ENCODE measurements around the gene ANKRD13C.
"Not testable (repeated sequence)": the region's sequence is repeated elsewhere in the genome, so short reads cannot be mapped to it uniquely, and the experiment has no call there.

The ANKRD13C gene

GRCh38 chr1:70367397-70367796, 12.9 kb upstream of the ANKRD13C start:
- not testable (repeated sequence) for H3K4me2 ChIP-seq (ENCODE audit: low read length); H3K23ac ChIP-seq (ENCODE audit: low read length); H2BK15ac ChIP-seq (replicated peaks; ENCODE audit: low read depth); DNase-seq; H2BK5ac ChIP-seq (ENCODE audit: low read length); H3K79me1 ChIP-seq (ENCODE audit: low read length); H3K4ac ChIP-seq (ENCODE audit: low read depth, low read length); H2BK120ac ChIP-seq (ENCODE audit: low read depth, low read length); H3K27ac ChIP-seq (ENCODE audit: low read depth, low read length); H3K4me1 ChIP-seq (ENCODE audit: control insufficient read depth, low read depth, low read length); H4K5ac ChIP-seq (ENCODE audit: low read length); H3K9ac ChIP-seq (ENCODE audit: low read length); H2AK5ac ChIP-seq (ENCODE audit: low read length); H4K8ac ChIP-seq (ENCODE audit: low read depth, low read length); H3K4me3 ChIP-seq (ENCODE audit: low read length); H3K56ac ChIP-seq (ENCODE audit: low read length); H3K79me2 ChIP-seq (ENCODE audit: control insufficient read depth, insufficient read depth, low read length); H3K36me3 ChIP-seq (ENCODE audit: control insufficient read depth, insufficient read depth, low read length); H3K27me3 ChIP-seq (ENCODE audit: insufficient read depth, low read length, poor library complexity)
- no CpG with 5 or more reads among the region's 5 CpGs for WGBS (ENCODE audit: extremely low coverage, insufficient coverage, low lambda C conversion rate)
- peak overlapping the region; percentile 80 for H3K18ac ChIP-seq (ENCODE audit: low read length)

- not testable (repeated sequence) for H3K56ac ChIP-seq (ENCODE audit: low read length); H4K5ac ChIP-seq (ENCODE audit: low read length); H4K8ac ChIP-seq (ENCODE audit: low read depth, low read length); H3K4ac ChIP-seq (ENCODE audit: low read depth, low read length); H3K27ac ChIP-seq (ENCODE audit: low read depth, low read length); DNase-seq; H3K9ac ChIP-seq (ENCODE audit: low read length); H2AK5ac ChIP-seq (ENCODE audit: low read length); H3K23ac ChIP-seq (ENCODE audit: low read length); H3K36me3 ChIP-seq (ENCODE audit: control insufficient read depth, insufficient read depth, low read length); H2BK5ac ChIP-seq (ENCODE audit: low read length); H2BK15ac ChIP-seq (replicated peaks; ENCODE audit: low read depth); H3K4me3 ChIP-seq (ENCODE audit: low read length); H3K79me2 ChIP-seq (ENCODE audit: control insufficient read depth, insufficient read depth, low read length); H2BK120ac ChIP-seq (ENCODE audit: low read depth, low read length); H3K27me3 ChIP-seq (ENCODE audit: insufficient read depth, low read length, poor library complexity); H3K4me1 ChIP-seq (ENCODE audit: control insufficient read depth, low read depth, low read length); H3K4me2 ChIP-seq (ENCODE audit: low read length); H3K79me1 ChIP-seq (ENCODE audit: low read length)
- no CpG with 5 or more reads among the region's 3 CpGs for WGBS (ENCODE audit: extremely low coverage, insufficient coverage, low lambda C conversion rate)
- H3K18ac ChIP-seq (ENCODE audit: low read length), result peak overlapping the region; percentile 80
Measured at GRCh38 chr1:70366997-70367396, 12.5 kb upstream of the ANKRD13C start.

GRCh38 chr1:70366425-70366952, 12.0 kb upstream of the ANKRD13C start:
- H3K56ac ChIP-seq (ENCODE audit: low read length); H4K8ac ChIP-seq (ENCODE audit: low read depth, low read length); H4K5ac ChIP-seq (ENCODE audit: low read length); H3K27ac ChIP-seq (ENCODE audit: low read depth, low read length); H3K4ac ChIP-seq (ENCODE audit: low read depth, low read length); H3K4me3 ChIP-seq (ENCODE audit: low read length); H3K9ac ChIP-seq (ENCODE audit: low read length); H3K4me1 ChIP-seq (ENCODE audit: control insufficient read depth, low read depth, low read length); H3K36me3 ChIP-seq (ENCODE audit: control insufficient read depth, insufficient read depth, low read length); H2AK5ac ChIP-seq (ENCODE audit: low read length); H3K79me2 ChIP-seq (ENCODE audit: control insufficient read depth, insufficient read depth, low read length); H3K79me1 ChIP-seq (ENCODE audit: low read length); H3K4me2 ChIP-seq (ENCODE audit: low read length); H2BK5ac ChIP-seq (ENCODE audit: low read length); H3K27me3 ChIP-seq (ENCODE audit: insufficient read depth, low read length, poor library complexity); H2BK120ac ChIP-seq (ENCODE audit: low read depth, low read length); H3K23ac ChIP-seq (ENCODE audit: low read length); DNase-seq: not testable (repeated sequence)
- no CpG with 5 or more reads among the region's 4 CpGs for WGBS (ENCODE audit: extremely low coverage, insufficient coverage, low lambda C conversion rate)
- H3K18ac ChIP-seq (ENCODE audit: low read length), result peak overlapping the region; percentile 18
- peak overlapping the region; percentile 25 for H2BK15ac ChIP-seq (replicated peaks; ENCODE audit: low read depth)

- H2BK5ac ChIP-seq (ENCODE audit: low read length), result no peak overlapping the region
- no peak overlapping the region for H3K4me3 ChIP-seq (ENCODE audit: low read length)
- peak overlapping the region; percentile 30 for H3K18ac ChIP-seq (ENCODE audit: low read length)
- peaks cover 4% of the 10 kb centered on the region for H3K4me1 ChIP-seq (ENCODE audit: control insufficient read depth, low read depth, low read length)
- H3K56ac ChIP-seq (ENCODE audit: low read length), result no peak overlapping the region
- no peak overlapping the region for H2BK120ac ChIP-seq (ENCODE audit: low read depth, low read length)
- no peak overlapping the region for H3K4ac ChIP-seq (ENCODE audit: low read depth, low read length)
- H3K27ac ChIP-seq (ENCODE audit: low read depth, low read length), result no peak overlapping the region
- no peak overlapping the region for H4K5ac ChIP-seq (ENCODE audit: low read length)
- H2BK15ac ChIP-seq (replicated peaks; ENCODE audit: low read depth), result peak overlapping the region; percentile 74
- DNase-seq, result no peak
- no peak overlapping the region for H3K23ac ChIP-seq (ENCODE audit: low read length)
- no peak overlapping the region for H2AK5ac ChIP-seq (ENCODE audit: low read length)
- no peaks in the 10 kb centered on the region for H3K27me3 ChIP-seq (ENCODE audit: insufficient read depth, low read length, poor library complexity)
- H3K9ac ChIP-seq (ENCODE audit: low read length), result no peak overlapping the region
- no peaks in the 10 kb centered on the region for H3K36me3 ChIP-seq (ENCODE audit: control insufficient read depth, insufficient read depth, low read length)
- H3K79me2 ChIP-seq (ENCODE audit: control insufficient read depth, insufficient read depth, low read length), result no peaks in the 10 kb centered on the region
- WGBS (ENCODE audit: extremely low coverage, insufficient coverage, low lambda C conversion rate), result no CpG with 5 or more reads among the region's 3 CpGs
- H3K79me1 ChIP-seq (ENCODE audit: low read length), result no peaks in the 10 kb centered on the region
- H4K8ac ChIP-seq (ENCODE audit: low read depth, low read length), result peak overlapping the region; percentile 76
- H3K4me2 ChIP-seq (ENCODE audit: low read length), result no peak overlapping the region
Measured at GRCh38 chr1:70364439-70364838, 9.9 kb upstream of the ANKRD13C start.

- Histone ChIP-seq H3K27me3 (ENCODE audit: insufficient read depth, low read length, poor library complexity) (no peaks in the 10 kb centered on the region), H3K4me1 (ENCODE audit: control insufficient read depth, low read depth, low read length) (no peaks in the 10 kb centered on the region), H3K4me2 (ENCODE audit: low read length) (no peak overlapping the region), H3K36me3 (ENCODE audit: control insufficient read depth, insufficient read depth, low read length) (no peaks in the 10 kb centered on the region), H4K5ac (ENCODE audit: low read length) (no peak overlapping the region), H3K27ac (ENCODE audit: low read depth, low read length) (peak overlapping the region; percentile 73), H2BK120ac (ENCODE audit: low read depth, low read length) (no peak overlapping the region), H2AK5ac (ENCODE audit: low read length) (no peak overlapping the region), H3K18ac (ENCODE audit: low read length) (peak overlapping the region; percentile 70), H3K56ac (ENCODE audit: low read length) (no peak overlapping the region), H3K79me1 (ENCODE audit: low read length) (no peaks in the 10 kb centered on the region), H3K9ac (ENCODE audit: low read length) (no peak overlapping the region), H2BK5ac (ENCODE audit: low read length) (no peak overlapping the region), H3K4me3 (ENCODE audit: low read length) (no peak overlapping the region), H2BK15ac (replicated peaks; ENCODE audit: low read depth) (peak overlapping the region; percentile 8), H4K8ac (ENCODE audit: low read depth, low read length) (no peak overlapping the region), H3K79me2 (ENCODE audit: control insufficient read depth, insufficient read depth, low read length) (no peaks in the 10 kb centered on the region), H3K4ac (ENCODE audit: low read depth, low read length) (no peak overlapping the region), H3K23ac (ENCODE audit: low read length) (no peak overlapping the region)
- WGBS (ENCODE audit: extremely low coverage, insufficient coverage, low lambda C conversion rate), result no CpG with 5 or more reads among the region's 3 CpGs
- peak; percentile 98 for DNase-seq
Measured at GRCh38 chr1:70361727-70362398, 7.3 kb upstream of the ANKRD13C start.

- Histone ChIP-seq H3K27me3 (ENCODE audit: insufficient read depth, low read length, poor library complexity) (no peaks in the 10 kb centered on the region), H3K4me2 (ENCODE audit: low read length) (no peak overlapping the region), H3K23ac (ENCODE audit: low read length) (no peak overlapping the region), H2BK15ac (replicated peaks; ENCODE audit: low read depth) (no peak overlapping the region), H4K5ac (ENCODE audit: low read length) (no peak overlapping the region), H2AK5ac (ENCODE audit: low read length) (no peak overlapping the region), H3K9ac (ENCODE audit: low read length) (no peak overlapping the region), H3K4ac (ENCODE audit: low read depth, low read length) (peak overlapping the region; percentile 36), H3K56ac (ENCODE audit: low read length) (no peak overlapping the region), H3K4me3 (ENCODE audit: low read length) (no peak overlapping the region), H3K18ac (ENCODE audit: low read length) (no peak overlapping the region), H3K79me2 (ENCODE audit: control insufficient read depth, insufficient read depth, low read length) (no peaks in the 10 kb centered on the region), H3K79me1 (ENCODE audit: low read length) (no peaks in the 10 kb centered on the region), H2BK5ac (ENCODE audit: low read length) (no peak overlapping the region), H3K4me1 (ENCODE audit: control insufficient read depth, low read depth, low read length) (no peaks in the 10 kb centered on the region), H3K36me3 (ENCODE audit: control insufficient read depth, insufficient read depth, low read length) (no peaks in the 10 kb centered on the region), H3K27ac (ENCODE audit: low read depth, low read length) (no peak overlapping the region), H4K8ac (ENCODE audit: low read depth, low read length) (no peak overlapping the region), H2BK120ac (ENCODE audit: low read depth, low read length) (no peak overlapping the region)
- DNase-seq, result peak; percentile 82
- WGBS (ENCODE audit: extremely low coverage, insufficient coverage, low lambda C conversion rate), result no CpG with 5 or more reads among the region's 5 CpGs
Measured at GRCh38 chr1:70360321-70360720, 5.8 kb upstream of the ANKRD13C start.

Measured in mesendoderm (in vitro differentiated cells).